Motor neuron (in vitro differentiated cells): ENCODE measurements around the gene IL36A. TPM values are rescaled to one million over a fixed set of nuclear protein-coding genes. Genes with fewer than 3 reads are reported as not detected.

ENCODE experiments used
- total RNA-seq, 8 experiments: library from RNA; unstranded; fragments of 300-600 nt; gene quantifications; 2 replicates each; pipeline versions ENCODE4 v1.2.3 to v1.2.4, GENCODE V29; 2022

IL36A gene
- total RNA-seq, 8 experiments from 2014 or later, result not detected

Other genes starting within 250 kb of the IL36A start
- gene CKAP2L, start 240.8 kb upstream of the IL36A start, total RNA-seq, result 10 to 100 TPM in 3 of 8 experiments, 1 to 10 TPM in 3, under 1 TPM in 2; 0.73 to 22.5 (median 1.2) TPM
- gene IL1A, start 221.0 kb upstream of the IL36A start, total RNA-seq, result 1 to 10 TPM in 1 of 8 experiments, under 1 TPM in 5, not detected in 2; 0.05 to 2.6 (median 0.22) TPM
- 100 to 1,000 TPM in 1 of 8 experiments, 10 to 100 TPM in 2, under 1 TPM in 2, not detected in 3; 0.17 to 113 (median 19.7) TPM for gene IL1B, start 168.7 kb upstream of the IL36A start, total RNA-seq
- not detected for gene IL37, start 94.3 kb upstream of the IL36A start, total RNA-seq
- gene IL36G, start 27.5 kb upstream of the IL36A start, total RNA-seq, result under 1 TPM in 2 of 8 experiments, not detected in 6; 0.31 to 0.92 TPM
- 1 to 10 TPM in 1 of 8 experiments, under 1 TPM in 2, not detected in 5; 0.21 to 4.9 (median 0.81) TPM for gene IL36B, start 47.4 kb downstream of the IL36A start, total RNA-seq
- under 1 TPM in 5 of 8 experiments, not detected in 3; 0.17 to 0.66 (median 0.45) TPM for gene IL36RN, start 53.7 kb downstream of the IL36A start, total RNA-seq
- under 1 TPM in 1 of 8 experiments, not detected in 7; 0.24 TPM for gene IL1F10, start 62.5 kb downstream of the IL36A start, total RNA-seq
- 1 to 10 TPM in 2 of 8 experiments, under 1 TPM in 2, not detected in 4; 0.21 to 1.3 (median 0.69) TPM for gene IL1RN, start 122.1 kb downstream of the IL36A start, total RNA-seq
- gene PSD4, start 168.5 kb downstream of the IL36A start, total RNA-seq, result 1 to 10 TPM in 4 of 8 experiments, under 1 TPM in 4; 0.37 to 9.1 (median 1.3) TPM